NT2/D1 (cell line): Measurements from ENCODE around the gene ZNF771.

ENCODE experiments used
- DNase-seq: peaks from one replicate; pipeline ENCODE4 v3.0.0-alpha.2; 2011; ENCODE audit warnings: low read depth, low spot score
- H3K27me3 ChIP-seq: 2 replicates; pipeline ENCODE4 v1.6.0; 2011; ENCODE audit warnings: mild to moderate bottlenecking; ENCODE audit not compliant: insufficient read length, insufficient read depth
- H3K36me3 ChIP-seq: 2 replicates; pipeline ENCODE4 v1.6.1; 2011; ENCODE audit warnings: mild to moderate bottlenecking, low read length, mixed read lengths; ENCODE audit not compliant: insufficient read depth, insufficient read length
- H3K4me1 ChIP-seq: 2 replicates; pipeline ENCODE4 v1.5.1; 2011; ENCODE audit not compliant: insufficient read depth, insufficient read length
- H3K4me3 ChIP-seq: 2 replicates; pipeline ENCODE4 v1.5.1; 2011; ENCODE audit warnings: low read depth; ENCODE audit not compliant: insufficient read length
- H3K9ac ChIP-seq: 2 replicates; pipeline ENCODE4 v1.6.0; 2011; ENCODE audit warnings: low read depth; ENCODE audit not compliant: insufficient read length
- H3K9me3 ChIP-seq: 2 replicates; pipeline ENCODE4 v1.5.1; 2011; ENCODE audit warnings: mild to moderate bottlenecking, low read length; ENCODE audit not compliant: insufficient read depth
- SUZ12 ChIP-seq: IDR thresholded peaks from 2 replicates; pipeline ENCODE4 v1.6.1; 2011; ENCODE audit not compliant: insufficient read length, insufficient read depth; ENCODE audit errors: extremely low read depth
- YY1 ChIP-seq: IDR thresholded peaks from 2 replicates; pipeline ENCODE4 v1.6.1; 2011; ENCODE audit not compliant: insufficient read length, insufficient read depth
- ZNF274 ChIP-seq: IDR thresholded peaks from 2 replicates; pipeline ENCODE4 v1.6.1; 2011; ENCODE audit warnings: mild to moderate bottlenecking, low read depth, low read length

The ZNF771 gene

GRCh38 chr16:30407102-30407803 is at the start of gene ZNF771:
Gene ZNF771 (plus strand): TSS chr16:30407606. CDS start chr16:30408054, 448 bp downstream.
- Histone ChIP-seq H3K4me3 (peak within 1 kb of the TSS; percentile 86), H3K27me3 (peaks cover 8% of the 10 kb centered on the region), H3K9ac (peak within 1 kb of the TSS; percentile 95), H3K4me1 (peaks cover 9% of the 10 kb centered on the region), H3K9me3 (no peaks in the 10 kb centered on the region), H3K36me3 (peaks cover 34% of the 10 kb centered on the region)
- TF ChIP-seq YY1 (no peak), ZNF274 (no peak), SUZ12 (no peak)
- peak; percentile 83 for DNase-seq

GRCh38 chr16:30357715-30358576 is 49.5 kb upstream of the ZNF771 start:
- DNase-seq = no peak
- Histone ChIP-seq H3K27me3 (no peaks in the 10 kb centered on the region), H3K9ac (peak overlapping the region; percentile 57), H3K4me1 (peaks cover 19% of the 10 kb centered on the region), H3K4me3 (no peak overlapping the region), H3K9me3 (no peaks in the 10 kb centered on the region), H3K36me3 (peaks cover 62% of the 10 kb centered on the region)
- TF ChIP-seq SUZ12 (no peak), YY1 (no peak), ZNF274 (no peak)

- DNase-seq = no peak
- Histone ChIP-seq H3K4me3 (no peak overlapping the region), H3K9me3 (no peaks in the 10 kb centered on the region), H3K4me1 (peaks cover 19% of the 10 kb centered on the region), H3K36me3 (peaks cover 61% of the 10 kb centered on the region), H3K27me3 (no peaks in the 10 kb centered on the region), H3K9ac (peak overlapping the region; percentile 57)
- TF ChIP-seq ZNF274 (no peak), YY1 (no peak), SUZ12 (no peak)
Measured at GRCh38 chr16:30358577-30358936, 48.8 kb upstream of the ZNF771 start.

GRCh38 chr16:30358990-30359870 is 48.2 kb upstream of the ZNF771 start:
- Histone ChIP-seq H3K36me3 (peaks cover 55% of the 10 kb centered on the region), H3K27me3 (no peaks in the 10 kb centered on the region), H3K4me3 (no peak overlapping the region), H3K9me3 (no peaks in the 10 kb centered on the region), H3K9ac (no peak overlapping the region), H3K4me1 (peaks cover 15% of the 10 kb centered on the region)
- TF ChIP-seq YY1 (no peak), SUZ12 (no peak), ZNF274 (no peak)
- no peak for DNase-seq

- Histone ChIP-seq H3K27me3 (no peaks in the 10 kb centered on the region), H3K9me3 (no peaks in the 10 kb centered on the region), H3K4me1 (peaks cover 15% of the 10 kb centered on the region), H3K36me3 (peaks cover 60% of the 10 kb centered on the region), H3K4me3 (no peak overlapping the region), H3K9ac (no peak overlapping the region)
- DNase-seq = no peak
- TF ChIP-seq SUZ12 (no peak), YY1 (no peak), ZNF274 (no peak)
Measured at GRCh38 chr16:30359871-30360170, 47.6 kb upstream of the ZNF771 start.

- Histone ChIP-seq H3K9me3 (no peaks in the 10 kb centered on the region), H3K27me3 (no peaks in the 10 kb centered on the region), H3K4me3 (no peak overlapping the region), H3K9ac (no peak overlapping the region), H3K4me1 (peaks cover 13% of the 10 kb centered on the region), H3K36me3 (peaks cover 70% of the 10 kb centered on the region)
- no peak for DNase-seq
- TF ChIP-seq ZNF274 = no peak
- no peak for TF ChIP-seq YY1
- TF ChIP-seq SUZ12 = no peak
Measured at GRCh38 chr16:30361180-30361579, 46.2 kb upstream of the ZNF771 start.
